ENCODE data around the gene AAK1.
"Not testable (repeated sequence)": the region's sequence is repeated elsewhere in the genome, so short reads cannot be mapped to it uniquely, and the experiment has no call there.

AAK1 gene

DNA sequence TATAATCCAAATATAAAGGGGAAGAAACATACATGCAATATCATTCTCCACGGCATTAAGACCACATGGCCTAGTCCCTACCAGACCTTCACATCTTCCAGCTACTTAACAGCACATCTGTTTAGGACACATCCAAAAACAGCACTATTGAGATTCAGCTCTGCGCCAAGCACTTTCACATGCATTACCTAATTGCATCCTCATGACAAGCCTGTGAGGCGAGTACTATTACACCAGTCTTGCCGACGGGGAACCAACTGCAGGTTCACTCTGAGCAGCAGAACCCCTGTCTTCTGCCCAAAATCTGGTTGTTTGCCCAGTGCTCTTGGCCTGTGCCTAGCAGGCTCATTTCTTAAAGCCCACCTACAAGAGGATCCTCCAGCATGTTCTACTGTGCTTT, 66.7 kb downstream of the AAK1 start:
- no peak for DNase-seq (ENCODE audit: low read depth in 1 of 2, low spot score in 1 of 2)

GRCh38 chr2:69575926-69576325, 67.6 kb downstream of the AAK1 start:
- no peak for DNase-seq (ENCODE audit: low read depth in 1 of 2, low spot score in 1 of 2)

- not testable (repeated sequence) for DNase-seq (ENCODE audit: low read depth in 1 of 2, low spot score in 1 of 2)
Observed at GRCh38 chr2:69575371-69575770, 68.2 kb downstream of the AAK1 start.

DNA sequence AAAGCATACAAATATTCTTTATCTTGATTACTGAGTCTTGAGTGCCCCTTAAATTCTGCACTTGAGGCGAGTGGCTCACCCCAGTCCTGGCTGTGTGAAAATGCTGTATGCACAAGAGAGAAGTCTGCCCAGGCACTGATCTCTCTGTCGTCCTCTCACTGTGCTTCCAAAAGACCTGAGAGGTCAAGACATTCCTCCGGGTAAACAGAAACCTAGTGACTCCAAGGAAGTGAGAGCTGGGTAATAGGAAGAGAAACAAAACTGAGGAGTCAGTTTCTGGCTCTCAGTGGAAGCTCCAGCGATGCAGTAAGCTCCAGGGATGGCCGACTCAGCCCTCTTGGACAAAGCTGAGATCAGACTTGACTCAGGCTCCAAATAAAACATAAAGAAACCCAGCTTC, 70.9 kb downstream of the AAK1 start:
- no peak for DNase-seq (ENCODE audit: low read depth in 1 of 2, low spot score in 1 of 2)

DNA sequence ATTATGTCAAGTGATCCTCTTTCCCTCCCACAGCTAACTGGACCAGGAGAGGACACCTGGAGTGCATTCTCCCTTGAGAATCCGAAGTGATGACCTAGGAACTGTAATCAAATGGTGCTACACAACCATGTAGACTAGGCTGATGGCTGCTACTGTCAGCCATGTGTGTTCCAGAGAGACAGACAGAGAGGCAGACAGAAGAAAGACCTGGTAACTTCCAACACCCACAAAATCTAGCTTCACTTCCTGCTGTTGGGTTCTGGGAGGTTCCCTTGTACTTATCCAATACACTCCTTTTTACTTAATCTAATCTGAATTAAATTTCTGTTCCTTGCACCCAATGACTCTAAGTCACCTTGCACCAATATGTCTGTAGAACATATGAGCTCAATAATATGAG, 72.3 kb downstream of the AAK1 start:
- no peak for DNase-seq (ENCODE audit: low read depth in 1 of 2, low spot score in 1 of 2)

DNA sequence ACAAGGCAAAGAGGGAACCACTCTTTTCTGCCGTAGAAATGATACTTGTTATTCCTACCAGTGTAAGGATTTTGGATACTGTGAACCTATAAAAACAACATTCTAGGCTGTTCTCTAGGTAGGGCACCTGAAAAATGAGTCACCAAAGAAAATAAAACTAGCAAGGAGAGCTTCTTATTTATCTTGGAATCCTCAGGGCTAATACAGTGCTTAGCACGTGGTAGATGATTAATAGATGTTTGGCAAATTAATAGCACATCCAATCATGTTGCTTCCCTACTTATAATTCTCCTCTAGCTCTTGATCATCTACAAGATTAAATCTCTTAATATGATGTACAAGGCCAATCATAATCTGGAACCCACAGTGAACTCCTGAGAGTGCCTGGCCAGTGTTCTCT, 73.1 kb downstream of the AAK1 start:
- DNase-seq (ENCODE audit: low read depth in 1 of 2, low spot score in 1 of 2) = no peak

DNA sequence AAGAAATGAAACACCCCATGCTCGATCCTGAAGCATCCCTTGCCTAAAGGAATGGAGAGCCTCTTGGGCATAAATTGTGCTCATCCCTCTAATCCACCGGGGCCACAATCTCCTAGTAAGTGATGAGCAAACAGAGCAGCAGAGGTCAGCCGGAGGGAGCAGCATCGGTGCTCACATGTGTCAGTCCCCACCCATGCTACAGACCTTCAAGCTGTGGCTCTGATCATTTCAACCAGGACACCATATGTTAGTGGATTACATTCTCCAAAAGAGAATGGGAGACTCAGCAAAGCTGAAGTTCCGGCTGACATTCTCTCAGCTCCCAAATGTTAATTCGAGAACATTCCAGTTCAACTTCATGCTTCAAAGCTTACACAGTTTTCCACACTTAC, 75.6 kb downstream of the AAK1 start:
- no peak for DNase-seq (ENCODE audit: low read depth in 1 of 2, low spot score in 1 of 2)

- no peak for DNase-seq (ENCODE audit: low read depth in 1 of 2, low spot score in 1 of 2)
Observed at GRCh38 chr2:69567157-69567908, 76.2 kb downstream of the AAK1 start.

- DNase-seq (ENCODE audit: low read depth in 1 of 2, low spot score in 1 of 2) = no peak
Observed at GRCh38 chr2:69566669-69567068, 76.9 kb downstream of the AAK1 start.

- peak; percentile 49 to 57 for DNase-seq (ENCODE audit: low read depth in 1 of 2, low spot score in 1 of 2)
Observed at GRCh38 chr2:69565431-69565839, 78.1 kb downstream of the AAK1 start.

GRCh38 chr2:69564604-69565003, 78.9 kb downstream of the AAK1 start:
- DNase-seq (ENCODE audit: low read depth in 1 of 2, low spot score in 1 of 2) = no peak

DNA sequence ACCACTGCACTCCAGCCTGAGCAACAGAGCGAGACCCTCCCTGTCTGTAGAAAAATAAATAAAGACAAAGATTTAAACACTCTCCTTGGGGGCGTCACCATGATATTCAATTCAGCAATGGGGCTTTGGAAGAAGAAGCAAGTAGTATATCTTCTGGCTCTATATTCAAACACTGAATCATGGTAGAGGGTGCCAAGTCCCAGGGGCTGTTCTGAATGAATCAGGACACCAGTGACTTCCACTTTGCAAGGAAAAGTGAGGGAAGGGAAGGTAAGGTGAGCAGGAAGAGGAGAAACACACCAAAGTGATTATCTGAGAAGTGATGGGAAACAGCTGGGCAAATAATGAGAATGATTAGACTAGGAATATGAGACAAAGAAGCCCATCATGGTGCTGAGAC, 80.5 kb downstream of the AAK1 start:
- no peak for DNase-seq (ENCODE audit: low read depth in 1 of 2, low spot score in 1 of 2)

DNA sequence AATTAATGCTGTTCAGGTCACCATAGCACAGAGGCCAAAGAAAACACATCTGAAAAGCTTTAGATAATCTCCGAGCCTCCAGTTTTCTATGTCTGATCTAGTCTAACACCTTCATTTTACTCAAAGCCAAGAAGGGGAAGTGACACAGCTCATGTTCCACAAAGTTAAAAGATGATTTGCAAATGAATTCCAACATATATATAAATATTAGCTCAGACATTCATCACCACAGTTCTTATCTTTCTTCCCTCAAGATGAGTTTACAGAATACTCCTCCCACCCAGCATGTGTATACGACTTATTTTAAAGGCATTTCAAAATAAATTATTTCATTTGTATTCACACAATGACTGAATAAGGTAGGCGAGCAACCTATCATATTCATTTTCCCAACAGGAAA, 82.4 kb downstream of the AAK1 start:
- no peak for DNase-seq (ENCODE audit: low read depth in 1 of 2, low spot score in 1 of 2)

- DNase-seq (ENCODE audit: low read depth in 1 of 2, low spot score in 1 of 2) = no peak
Observed at GRCh38 chr2:69560147-69560482, 83.4 kb downstream of the AAK1 start.

- no peak for DNase-seq (ENCODE audit: low read depth in 1 of 2, low spot score in 1 of 2)
Observed at GRCh38 chr2:69559442-69560146, 83.9 kb downstream of the AAK1 start.

DNA sequence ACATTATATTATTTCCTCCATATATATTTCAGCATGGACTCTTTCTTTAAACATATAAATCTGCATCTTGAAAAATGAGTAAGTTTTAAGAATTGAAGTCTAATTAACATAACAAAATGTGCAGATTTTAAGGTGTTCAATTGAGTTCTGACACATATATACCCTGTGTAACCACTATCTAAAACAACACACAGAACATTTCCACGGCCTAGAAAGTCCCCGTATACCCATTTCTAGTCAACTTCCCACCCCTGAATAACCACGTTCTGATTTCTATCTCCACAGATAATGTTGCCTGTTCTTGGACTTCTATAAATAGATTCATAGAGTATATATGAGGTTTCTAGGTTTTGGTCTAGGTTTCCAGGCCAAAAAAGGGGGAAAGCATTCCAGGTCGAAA, 87.5 kb downstream of the AAK1 start:
- DNase-seq (ENCODE audit: low read depth in 1 of 2, low spot score in 1 of 2) = no peak

- DNase-seq (ENCODE audit: low read depth in 1 of 2, low spot score in 1 of 2) = no peak
Observed at GRCh38 chr2:69554981-69555380, 88.6 kb downstream of the AAK1 start.

- no peak for DNase-seq (ENCODE audit: low read depth in 1 of 2, low spot score in 1 of 2)
Observed at GRCh38 chr2:69554568-69554967, 89.0 kb downstream of the AAK1 start.

DNA sequence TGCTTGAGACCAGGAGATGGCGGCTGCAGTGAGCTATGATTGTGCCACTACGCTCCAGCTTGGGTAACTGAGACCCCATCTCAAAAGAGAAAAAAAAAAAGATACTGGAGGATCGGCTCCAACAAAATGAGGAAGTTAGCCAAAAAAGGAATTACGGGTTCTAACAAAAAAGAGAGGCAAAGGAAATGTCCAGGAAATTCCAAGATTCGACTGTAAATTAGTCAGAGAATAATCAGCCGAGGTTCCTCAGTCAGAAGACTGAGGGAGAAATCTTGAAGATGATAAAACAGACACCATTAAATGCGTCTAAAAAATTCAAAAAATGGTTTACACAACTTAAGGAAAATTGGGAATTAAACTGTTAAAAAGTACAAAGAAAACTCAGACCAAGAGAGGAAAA, 89.5 kb downstream of the AAK1 start:
- DNase-seq (ENCODE audit: low read depth in 1 of 2, low spot score in 1 of 2) = no peak

DNA sequence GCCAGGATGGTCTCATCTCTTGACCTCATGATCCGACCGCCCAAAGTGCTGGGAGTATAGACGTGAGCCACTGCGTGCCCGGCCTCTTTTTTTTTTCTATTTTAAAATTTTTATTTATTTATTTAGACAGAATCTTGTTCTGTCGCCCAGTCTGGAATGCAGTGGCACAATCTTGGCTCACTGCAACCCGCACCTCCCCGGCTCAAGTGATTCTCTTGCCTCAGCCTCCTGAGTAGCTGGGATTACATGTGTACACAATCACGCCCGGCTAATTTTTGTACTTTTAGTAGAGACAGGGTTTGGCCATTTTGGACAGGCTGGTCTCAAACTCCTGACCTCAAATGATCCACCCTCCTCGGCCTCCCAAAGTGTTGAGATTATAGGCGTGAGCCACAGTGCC, 93.0 kb downstream of the AAK1 start:
- DNase-seq (ENCODE audit: low read depth in 1 of 2, low spot score in 1 of 2) = not testable (repeated sequence)

- DNase-seq (ENCODE audit: low read depth in 1 of 2, low spot score in 1 of 2) = no peak
Observed at GRCh38 chr2:69549421-69549820, 94.1 kb downstream of the AAK1 start.

DNA sequence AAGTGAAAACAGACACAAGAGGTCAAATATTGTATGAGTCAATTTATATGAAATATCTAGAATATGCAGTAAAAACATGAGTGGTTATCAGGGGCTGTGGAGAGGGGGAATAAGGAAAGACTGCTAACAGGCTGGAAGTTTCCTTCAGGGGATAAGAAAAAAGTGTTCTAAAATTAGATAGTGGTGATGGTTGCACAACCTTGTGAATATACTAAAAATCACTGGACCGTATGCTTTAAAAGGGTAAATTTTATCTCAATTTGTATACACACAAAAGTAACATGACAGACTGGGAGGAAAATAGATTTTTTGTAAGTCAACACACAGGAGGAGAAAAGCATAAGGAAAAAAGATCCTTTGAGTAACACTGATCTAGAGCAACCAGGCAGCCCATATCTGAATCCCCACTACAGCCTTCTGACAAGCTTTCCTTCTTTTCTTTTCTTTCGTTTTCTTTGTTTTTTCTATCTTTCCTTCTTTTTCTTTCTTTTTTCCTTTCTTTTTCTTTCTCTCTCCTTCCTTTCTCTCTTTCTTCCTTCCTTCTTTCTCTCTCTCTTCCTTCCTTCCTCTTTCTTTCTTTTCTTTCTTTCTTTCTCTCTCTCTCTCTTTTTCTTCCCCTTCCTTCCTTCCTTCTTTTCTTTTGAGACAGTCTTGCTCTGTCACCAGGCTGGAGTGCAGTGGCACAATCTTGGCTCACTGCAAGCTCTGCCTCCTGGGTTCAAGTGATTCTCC, 95.4 kb downstream of the AAK1 start:
- DNase-seq (ENCODE audit: low read depth in 1 of 2, low spot score in 1 of 2) = no peak
